Neural cell (in vitro differentiated cells): Measurements from ENCODE around the gene HOOK1. TPM values are rescaled to one million over a fixed set of nuclear protein-coding genes. Genes with fewer than 3 reads are reported as not detected.

ENCODE experiments used
- H2AFZ ChIP-seq: fragments of 200-600, 300-800 bp; sonication (generic), shearing (Covaris generic); 2 replicates; pipeline ENCODE4 v1.6.0; 2014; ENCODE audit warnings: low read depth, mild to moderate bottlenecking, antibody characterized with exemption, low read length, moderate library complexity
- H3F3A ChIP-seq: fragments of 200-600 bp; shearing (Covaris generic); 2 replicates; pipeline ENCODE4 v1.6.1; 2016; ENCODE audit warnings: mild to moderate bottlenecking, moderate library complexity, mixed read lengths, antibody characterized with exemption, low read length; ENCODE audit not compliant: insufficient read depth, poor library complexity, severe bottlenecking
- H3K27ac ChIP-seq: fragments of 200-600, 300-800 bp; sonication (generic), shearing (Covaris generic); 2 replicates; pipeline ENCODE4 v1.5.1; 2014; ENCODE audit warnings: mild to moderate bottlenecking, low read length, moderate library complexity
- H3K27me3 ChIP-seq: fragments of 300-800, 200-600 bp; sonication (generic), shearing (Covaris generic); 2 replicates; pipeline ENCODE4 v1.6.0; 2014; ENCODE audit warnings: mild to moderate bottlenecking, low read depth, low read length, moderate library complexity; ENCODE audit not compliant: insufficient read depth
- H3K36me3 ChIP-seq: fragments of 300-800, 200-600 bp; sonication (generic), shearing (Covaris generic); 2 replicates; pipeline ENCODE4 v1.5.1; 2014; ENCODE audit warnings: mild to moderate bottlenecking, antibody characterized with exemption, low read length, moderate library complexity; ENCODE audit not compliant: insufficient read depth
- H3K4me2 ChIP-seq: fragments of 300-800, 200-600 bp; sonication (generic), shearing (Covaris generic); 2 replicates; pipeline ENCODE4 v1.6.0; 2014; ENCODE audit warnings: mild to moderate bottlenecking, low read length
- H3K4me3 ChIP-seq: fragments of 300-800, 200-600 bp; sonication (generic), shearing (Covaris generic); 2 replicates; pipeline ENCODE4 v1.5.1; 2014; ENCODE audit warnings: mild to moderate bottlenecking, low read length, moderate library complexity
- H3K79me2 ChIP-seq: fragments of 200-600 bp; shearing (Covaris generic); replicated peaks from 2 replicates; pipeline ENCODE4 v1.6.0; 2014; ENCODE audit warnings: mild to moderate bottlenecking, low read length, moderate library complexity; ENCODE audit not compliant: insufficient read depth
- H3K9ac ChIP-seq: fragments of 300-800, 200-600 bp; sonication (generic), shearing (Covaris generic); 2 replicates; pipeline ENCODE4 v1.6.1; 2016; ENCODE audit warnings: mild to moderate bottlenecking, low read length, mixed read lengths
- H3K9me2 ChIP-seq: fragments of 200-600 bp; shearing (Covaris generic); 2 replicates; pipeline ENCODE4 v1.6.1; 2016; ENCODE audit warnings: mild to moderate bottlenecking, low read length, mixed read lengths; ENCODE audit not compliant: insufficient read depth
- H3K9me3 ChIP-seq: fragments of 200-600, 300-800 bp; sonication (generic), shearing (Covaris generic); 2 replicates; pipeline ENCODE4 v1.6.1; 2016; ENCODE audit warnings: mild to moderate bottlenecking, mixed run types, low read length, moderate library complexity, mixed read lengths
- H4K20me1 ChIP-seq: fragments of 200-600 bp; shearing (Covaris generic); 2 replicates; pipeline ENCODE4 v1.6.1; 2016; ENCODE audit warnings: mild to moderate bottlenecking, mixed run types; ENCODE audit not compliant: insufficient read depth
- EP300 ChIP-seq: fragments of 450-650 bp; conservative IDR thresholded peaks from 2 replicates; pipeline ENCODE4 v1.6.1; 2014; ENCODE audit warnings: antibody characterized with exemption, mild to moderate bottlenecking, moderate library complexity; ENCODE audit not compliant: poor library complexity, severe bottlenecking
- EZH2 ChIP-seq: fragments of 200-600, 300-800 bp; shearing (Covaris generic), sonication (generic); IDR thresholded peaks from 2 replicates; pipeline ENCODE4 v1.6.1; 2014; ENCODE audit warnings: antibody characterized with exemption, low read length, borderline replicate concordance, mild to moderate bottlenecking; ENCODE audit not compliant: insufficient read depth, poor library complexity, severe bottlenecking
- MXI1 ChIP-seq: fragments of 450-650 bp; conservative IDR thresholded peaks from 2 replicates; pipeline ENCODE4 v1.6.1; 2014; ENCODE audit warnings: antibody characterized with exemption, mild to moderate bottlenecking; ENCODE audit not compliant: poor library complexity, severe bottlenecking
- POLR2AphosphoS5 ChIP-seq: IDR thresholded peaks from 2 replicates; pipeline ENCODE4 v1.6.1; 2012
- RAD21 ChIP-seq: fragments of 450-650 bp; conservative IDR thresholded peaks from 2 replicates; pipeline ENCODE4 v1.6.1; 2014; ENCODE audit warnings: antibody characterized with exemption, mild to moderate bottlenecking, moderate library complexity
- SMC3 ChIP-seq: fragments of 450-650 bp; conservative IDR thresholded peaks from 2 replicates; pipeline ENCODE4 v1.6.1; 2014; ENCODE audit warnings: antibody characterized with exemption, mild to moderate bottlenecking, moderate library complexity; ENCODE audit not compliant: poor library complexity
- TAF1 ChIP-seq: IDR thresholded peaks from 2 replicates; pipeline ENCODE4 v1.6.1; 2012; ENCODE audit warnings: low read depth
- polyA plus RNA-seq: library from polyadenylated mRNA; depleted of rRNA; stranded (reverse); fragments of >200 nt; gene quantifications from 2 replicates; pipeline ENCODE4 v1.2.3, GENCODE V29; 2014
- TF ChIP-seq, protein P1 (sequence below): IDR thresholded peaks from 2 replicates; pipeline ENCODE4 v1.6.1; 2012; ENCODE audit warnings: borderline replicate concordance
- TF ChIP-seq, protein P2 (sequence below): fragments of 450-650 bp; IDR thresholded peaks from 2 replicates; pipeline ENCODE4 v1.5.1; 2014; ENCODE audit warnings: antibody characterized with exemption, mild to moderate bottlenecking, moderate library complexity; ENCODE audit not compliant: poor library complexity, severe bottlenecking

Gene HOOK1
- polyA plus RNA-seq, 1 donor from 2014 or later, result 27.5 TPM

- Histone ChIP-seq H3K4me3 (no peak overlapping the region), H3K36me3 (peaks cover 7% of the 10 kb centered on the region), H3K79me2 (no peaks in the 10 kb centered on the region), H2AFZ (no peak overlapping the region), H3K4me2 (no peak overlapping the region), H3K9me3 (no peaks in the 10 kb centered on the region), H4K20me1 (no peaks in the 10 kb centered on the region), H3F3A (no peaks in the 10 kb centered on the region), H3K27ac (no peak overlapping the region), H3K9ac (no peak overlapping the region), H3K27me3 (no peaks in the 10 kb centered on the region), H3K9me2 (no peaks in the 10 kb centered on the region)
- TF ChIP-seq POLR2AphosphoS5, result no peak
- no peak for TF ChIP-seq EP300
- TF ChIP-seq, protein P1, sequence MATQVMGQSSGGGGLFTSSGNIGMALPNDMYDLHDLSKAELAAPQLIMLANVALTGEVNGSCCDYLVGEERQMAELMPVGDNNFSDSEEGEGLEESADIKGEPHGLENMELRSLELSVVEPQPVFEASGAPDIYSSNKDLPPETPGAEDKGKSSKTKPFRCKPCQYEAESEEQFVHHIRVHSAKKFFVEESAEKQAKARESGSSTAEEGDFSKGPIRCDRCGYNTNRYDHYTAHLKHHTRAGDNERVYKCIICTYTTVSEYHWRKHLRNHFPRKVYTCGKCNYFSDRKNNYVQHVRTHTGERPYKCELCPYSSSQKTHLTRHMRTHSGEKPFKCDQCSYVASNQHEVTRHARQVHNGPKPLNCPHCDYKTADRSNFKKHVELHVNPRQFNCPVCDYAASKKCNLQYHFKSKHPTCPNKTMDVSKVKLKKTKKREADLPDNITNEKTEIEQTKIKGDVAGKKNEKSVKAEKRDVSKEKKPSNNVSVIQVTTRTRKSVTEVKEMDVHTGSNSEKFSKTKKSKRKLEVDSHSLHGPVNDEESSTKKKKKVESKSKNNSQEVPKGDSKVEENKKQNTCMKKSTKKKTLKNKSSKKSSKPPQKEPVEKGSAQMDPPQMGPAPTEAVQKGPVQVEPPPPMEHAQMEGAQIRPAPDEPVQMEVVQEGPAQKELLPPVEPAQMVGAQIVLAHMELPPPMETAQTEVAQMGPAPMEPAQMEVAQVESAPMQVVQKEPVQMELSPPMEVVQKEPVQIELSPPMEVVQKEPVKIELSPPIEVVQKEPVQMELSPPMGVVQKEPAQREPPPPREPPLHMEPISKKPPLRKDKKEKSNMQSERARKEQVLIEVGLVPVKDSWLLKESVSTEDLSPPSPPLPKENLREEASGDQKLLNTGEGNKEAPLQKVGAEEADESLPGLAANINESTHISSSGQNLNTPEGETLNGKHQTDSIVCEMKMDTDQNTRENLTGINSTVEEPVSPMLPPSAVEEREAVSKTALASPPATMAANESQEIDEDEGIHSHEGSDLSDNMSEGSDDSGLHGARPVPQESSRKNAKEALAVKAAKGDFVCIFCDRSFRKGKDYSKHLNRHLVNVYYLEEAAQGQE, result no peak
- no peak for TF ChIP-seq EZH2
- no peak for TF ChIP-seq RAD21
- TF ChIP-seq TAF1, result no peak
- TF ChIP-seq SMC3, result no peak
- TF ChIP-seq MXI1, result no peak
- TF ChIP-seq, protein P2, sequence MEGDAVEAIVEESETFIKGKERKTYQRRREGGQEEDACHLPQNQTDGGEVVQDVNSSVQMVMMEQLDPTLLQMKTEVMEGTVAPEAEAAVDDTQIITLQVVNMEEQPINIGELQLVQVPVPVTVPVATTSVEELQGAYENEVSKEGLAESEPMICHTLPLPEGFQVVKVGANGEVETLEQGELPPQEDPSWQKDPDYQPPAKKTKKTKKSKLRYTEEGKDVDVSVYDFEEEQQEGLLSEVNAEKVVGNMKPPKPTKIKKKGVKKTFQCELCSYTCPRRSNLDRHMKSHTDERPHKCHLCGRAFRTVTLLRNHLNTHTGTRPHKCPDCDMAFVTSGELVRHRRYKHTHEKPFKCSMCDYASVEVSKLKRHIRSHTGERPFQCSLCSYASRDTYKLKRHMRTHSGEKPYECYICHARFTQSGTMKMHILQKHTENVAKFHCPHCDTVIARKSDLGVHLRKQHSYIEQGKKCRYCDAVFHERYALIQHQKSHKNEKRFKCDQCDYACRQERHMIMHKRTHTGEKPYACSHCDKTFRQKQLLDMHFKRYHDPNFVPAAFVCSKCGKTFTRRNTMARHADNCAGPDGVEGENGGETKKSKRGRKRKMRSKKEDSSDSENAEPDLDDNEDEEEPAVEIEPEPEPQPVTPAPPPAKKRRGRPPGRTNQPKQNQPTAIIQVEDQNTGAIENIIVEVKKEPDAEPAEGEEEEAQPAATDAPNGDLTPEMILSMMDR, result no peak
These were observed 62.4 kb downstream of the HOOK1 start for GRCh38 chr1:59877108-59877682.

GRCh38 chr1:59878370-59878769, 63.6 kb downstream of the HOOK1 start:
- H3K9ac ChIP-seq, result no peak overlapping the region
- no peak overlapping the region for H2AFZ ChIP-seq
- peaks cover 7% of the 10 kb centered on the region for H3K36me3 ChIP-seq
- H3K4me2 ChIP-seq, result no peak overlapping the region
- H3K4me3 ChIP-seq, result no peak overlapping the region
- no peaks in the 10 kb centered on the region for H3F3A ChIP-seq
- no peaks in the 10 kb centered on the region for H4K20me1 ChIP-seq
- H3K9me3 ChIP-seq, result no peaks in the 10 kb centered on the region
- H3K27me3 ChIP-seq, result no peaks in the 10 kb centered on the region
- no peaks in the 10 kb centered on the region for H3K9me2 ChIP-seq
- H3K79me2 ChIP-seq, result no peaks in the 10 kb centered on the region
- TF ChIP-seq, protein P2, result no peak
- TF ChIP-seq RAD21, result no peak
- TF ChIP-seq, protein P1, result no peak
- TF ChIP-seq EP300, result no peak
- no peak for TF ChIP-seq TAF1
- no peak for TF ChIP-seq POLR2AphosphoS5
- TF ChIP-seq EZH2, result no peak
- no peak for TF ChIP-seq SMC3
- TF ChIP-seq MXI1, result no peak
- no peak overlapping the region for H3K27ac ChIP-seq
